ENCODE measurements around the gene PPP3CA. TPM values are rescaled to one million over a fixed set of nuclear protein-coding genes. Genes with fewer than 3 reads are reported as not detected.

PPP3CA gene
- total and polyA plus RNA-seq, 4 donors, result 13.5 to 72.0 (median 30.7) TPM

DNA sequence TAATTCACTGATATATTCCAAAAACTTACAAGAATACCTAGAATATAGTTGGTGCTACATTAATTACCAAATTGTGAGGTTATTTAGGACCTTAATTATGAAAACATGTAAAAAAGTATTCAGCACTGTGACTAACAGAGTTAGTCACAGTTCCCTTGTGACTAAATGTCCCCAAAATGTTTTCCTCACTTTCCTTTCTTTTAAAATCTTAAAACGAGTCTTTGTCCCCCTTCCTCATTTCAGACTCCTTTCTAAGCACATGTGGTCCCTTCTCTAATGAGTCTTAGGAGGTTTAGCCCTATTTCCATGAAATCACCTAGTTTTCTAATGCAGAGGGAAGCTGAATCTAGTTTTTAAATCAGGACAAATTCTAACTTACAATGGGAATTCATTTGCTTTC lies 175.0 kb downstream of the PPP3CA start:
- H3K9ac ChIP-seq (ENCODE audit: insufficient read depth in 1 of 2, low read length in 2 of 2), result no peak overlapping the region
- ATAC-seq (ENCODE audit: insufficient read depth, low FRiP score) (no peak), DNase-seq (no peak)
- WGBS, 2 donors, result 48 to 55% methylated on average over 1 of the region's 1 CpG
- H3K4me1 ChIP-seq (ENCODE audit: control insufficient read depth in 5 of 5, insufficient read depth in 5 of 5, low read length in 5 of 5), result peaks cover 0 to 16% (median 0%) of the 10 kb centered on the region in 5 donors
- H3K27me3 ChIP-seq (ENCODE audit: control insufficient read depth in 3 of 3, insufficient read depth in 3 of 3, low read length in 2 of 3), result no peaks in the 10 kb centered on the region
- TF ChIP-seq, protein P1, sequence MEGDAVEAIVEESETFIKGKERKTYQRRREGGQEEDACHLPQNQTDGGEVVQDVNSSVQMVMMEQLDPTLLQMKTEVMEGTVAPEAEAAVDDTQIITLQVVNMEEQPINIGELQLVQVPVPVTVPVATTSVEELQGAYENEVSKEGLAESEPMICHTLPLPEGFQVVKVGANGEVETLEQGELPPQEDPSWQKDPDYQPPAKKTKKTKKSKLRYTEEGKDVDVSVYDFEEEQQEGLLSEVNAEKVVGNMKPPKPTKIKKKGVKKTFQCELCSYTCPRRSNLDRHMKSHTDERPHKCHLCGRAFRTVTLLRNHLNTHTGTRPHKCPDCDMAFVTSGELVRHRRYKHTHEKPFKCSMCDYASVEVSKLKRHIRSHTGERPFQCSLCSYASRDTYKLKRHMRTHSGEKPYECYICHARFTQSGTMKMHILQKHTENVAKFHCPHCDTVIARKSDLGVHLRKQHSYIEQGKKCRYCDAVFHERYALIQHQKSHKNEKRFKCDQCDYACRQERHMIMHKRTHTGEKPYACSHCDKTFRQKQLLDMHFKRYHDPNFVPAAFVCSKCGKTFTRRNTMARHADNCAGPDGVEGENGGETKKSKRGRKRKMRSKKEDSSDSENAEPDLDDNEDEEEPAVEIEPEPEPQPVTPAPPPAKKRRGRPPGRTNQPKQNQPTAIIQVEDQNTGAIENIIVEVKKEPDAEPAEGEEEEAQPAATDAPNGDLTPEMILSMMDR (IDR thresholded peaks at IDR 0.05; ENCODE audit: control extremely low read depth, extremely low read depth), result no peak
- H3K36me3 ChIP-seq (ENCODE audit: control insufficient read depth in 4 of 4, insufficient read depth in 4 of 4, low read length in 4 of 4), result no peaks in the 10 kb centered on the region
- no peak overlapping the region for H3K27ac ChIP-seq (ENCODE audit: low read depth in 1 of 2, low read length in 1 of 2)
- no peak overlapping the region for H3K4me3 ChIP-seq
- no peaks in the 10 kb centered on the region for H3K9me3 ChIP-seq (ENCODE audit: control insufficient read depth in 4 of 4, insufficient read depth in 3 of 4, low read length in 3 of 4)

DNA sequence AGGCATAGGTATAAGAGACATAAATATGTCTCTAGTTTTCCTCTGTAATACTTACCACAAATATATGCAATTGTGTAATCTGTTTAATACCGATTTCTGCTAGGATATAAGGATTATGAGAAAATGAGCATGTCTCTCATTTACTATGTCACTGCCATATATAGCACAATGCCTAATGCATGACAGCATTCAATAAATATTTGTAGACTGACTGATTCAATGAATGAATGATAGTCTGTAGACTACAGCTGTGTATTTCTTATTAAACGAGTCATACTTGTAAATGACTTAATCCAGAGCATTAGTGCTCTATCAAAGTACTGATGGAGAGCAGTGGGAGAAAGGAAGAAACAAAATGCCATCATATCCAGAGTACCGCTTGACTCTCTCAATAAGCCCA lies 175.6 kb downstream of the PPP3CA start:
- TF ChIP-seq, protein P1 (IDR thresholded peaks at IDR 0.05; ENCODE audit: control extremely low read depth, extremely low read depth), result no peak
- 76 to 90% methylated on average over 3 of the region's 3 CpGs for WGBS, 2 donors

DNA sequence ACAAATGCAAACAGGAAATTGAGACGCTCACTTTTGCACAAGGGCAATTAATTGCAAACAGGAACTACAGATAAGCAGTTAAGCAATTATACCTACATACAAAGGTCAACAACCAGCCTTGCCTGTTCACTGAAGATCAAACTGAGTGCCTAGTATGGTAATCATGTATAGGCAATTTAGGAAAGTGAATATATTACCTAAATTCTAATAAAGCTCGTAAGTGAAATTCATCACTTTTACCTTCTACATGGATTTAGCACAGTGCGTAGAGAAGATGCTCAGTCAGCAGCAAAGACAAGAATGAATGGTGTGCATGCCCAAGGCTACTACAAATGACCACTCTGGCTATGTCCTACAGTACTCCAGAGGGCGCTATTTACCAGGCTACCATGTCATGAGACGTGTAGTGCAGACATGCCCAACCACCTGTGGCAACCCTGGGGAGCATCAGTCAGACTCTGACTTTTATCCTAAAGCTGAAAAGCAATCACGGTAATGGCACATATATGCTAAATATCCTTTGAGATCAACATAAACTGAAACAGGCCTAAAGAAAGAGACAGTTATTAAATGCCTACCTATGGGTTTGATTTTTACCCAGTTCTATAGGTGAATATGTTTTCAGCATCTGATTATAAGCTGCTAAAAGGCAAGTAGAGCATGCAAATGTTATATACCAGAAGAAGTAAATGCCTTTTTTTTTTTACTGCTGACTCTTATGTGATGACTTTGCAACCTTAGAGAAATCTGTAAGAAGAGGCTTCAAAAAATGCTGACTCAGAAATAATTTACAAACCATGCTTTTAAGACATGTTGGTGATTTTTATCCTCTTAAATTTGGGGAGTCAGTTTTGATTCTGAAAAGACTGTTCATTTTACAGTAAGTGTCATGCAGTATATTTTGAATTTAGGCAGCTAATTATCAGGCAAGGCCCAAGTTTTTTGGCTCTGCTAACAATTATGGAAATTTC lies 178.0 kb downstream of the PPP3CA start:
- no peak overlapping the region for H3K4me3 ChIP-seq
- no peak overlapping the region for H3K9ac ChIP-seq (ENCODE audit: insufficient read depth in 1 of 2, low read length in 2 of 2)
- peak; percentile 22 to 57 (median 29) for DNase-seq
- 55% methylated on average over 6 of the region's 6 CpGs for WGBS, 2 donors
- no peak overlapping the region for H3K27ac ChIP-seq (ENCODE audit: low read depth in 1 of 2, low read length in 1 of 2)
- no peaks in the 10 kb centered on the region for H3K36me3 ChIP-seq (ENCODE audit: control insufficient read depth in 4 of 4, insufficient read depth in 4 of 4, low read length in 4 of 4)
- H3K9me3 ChIP-seq (ENCODE audit: control insufficient read depth in 4 of 4, insufficient read depth in 3 of 4, low read length in 3 of 4), result no peaks in the 10 kb centered on the region
- H3K27me3 ChIP-seq (ENCODE audit: control insufficient read depth in 3 of 3, insufficient read depth in 3 of 3, low read length in 2 of 3), result no peaks in the 10 kb centered on the region
- H3K4me1 ChIP-seq (ENCODE audit: control insufficient read depth in 5 of 5, insufficient read depth in 5 of 5, low read length in 5 of 5), result peaks cover 0 to 3% (median 0%) of the 10 kb centered on the region in 5 donors
- peak; percentile 84 for ATAC-seq (ENCODE audit: insufficient read depth, low FRiP score)
- TF ChIP-seq, protein P1 (IDR thresholded peaks at IDR 0.05; ENCODE audit: control extremely low read depth, extremely low read depth), result peak; percentile 53

More for the DNA sequence above, 175.6 kb downstream of the PPP3CA start:
- Histone ChIP-seq H3K4me1 (ENCODE audit: control insufficient read depth in 5 of 5, insufficient read depth in 5 of 5, low read length in 5 of 5) (peaks cover 0 to 16% (median 0%) of the 10 kb centered on the region in 5 donors), H3K27ac (ENCODE audit: low read depth in 1 of 2, low read length in 1 of 2) (no peak overlapping the region), H3K36me3 (ENCODE audit: control insufficient read depth in 4 of 4, insufficient read depth in 4 of 4, low read length in 4 of 4) (no peaks in the 10 kb centered on the region), H3K9me3 (ENCODE audit: control insufficient read depth in 4 of 4, insufficient read depth in 3 of 4, low read length in 3 of 4) (no peaks in the 10 kb centered on the region), H3K27me3 (ENCODE audit: control insufficient read depth in 3 of 3, insufficient read depth in 3 of 3, low read length in 2 of 3) (no peaks in the 10 kb centered on the region), H3K4me3 (no peak overlapping the region), H3K9ac (ENCODE audit: insufficient read depth in 1 of 2, low read length in 2 of 2) (no peak overlapping the region)
- DNase-seq, result no peak
- no peak for ATAC-seq (ENCODE audit: insufficient read depth, low FRiP score)
